Measurements from ENCODE around the gene ACVR2B. TPM values are rescaled to one million over a fixed set of nuclear protein-coding genes. Genes with fewer than 3 reads are reported as not detected.

The ACVR2B gene
- total and polyA plus RNA-seq, 2 experiments from 2014 or later, result 27.9 to 98.7 TPM

DNA sequence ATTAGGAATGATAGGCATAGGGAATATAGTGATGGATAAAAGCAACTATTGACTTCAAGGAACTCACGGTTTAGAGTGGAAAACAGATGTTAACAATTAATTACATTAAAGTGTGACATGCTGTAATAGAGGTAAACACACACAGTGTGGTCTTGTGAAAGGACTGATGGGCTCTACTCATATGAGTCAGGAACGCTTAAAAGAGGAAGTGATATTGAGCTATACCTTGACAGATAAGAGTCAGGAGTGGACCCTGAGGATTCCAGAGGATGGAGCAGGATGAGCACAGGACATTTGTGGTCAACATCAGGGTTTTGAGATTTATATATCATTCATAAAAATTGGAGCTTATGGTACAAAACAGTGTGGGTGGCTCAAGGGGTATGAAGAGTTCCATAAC is 53.4 kb downstream of the ACVR2B start (continued):
- TF ChIP-seq JUNB (IDR thresholded peaks at IDR 0.05; ENCODE audit: unreplicated experiment) (no peak), EZH2phosphoT487 (IDR thresholded peaks at IDR 0.05; ENCODE audit: unreplicated experiment) (no peak)
- TF ChIP-seq, protein P1, sequence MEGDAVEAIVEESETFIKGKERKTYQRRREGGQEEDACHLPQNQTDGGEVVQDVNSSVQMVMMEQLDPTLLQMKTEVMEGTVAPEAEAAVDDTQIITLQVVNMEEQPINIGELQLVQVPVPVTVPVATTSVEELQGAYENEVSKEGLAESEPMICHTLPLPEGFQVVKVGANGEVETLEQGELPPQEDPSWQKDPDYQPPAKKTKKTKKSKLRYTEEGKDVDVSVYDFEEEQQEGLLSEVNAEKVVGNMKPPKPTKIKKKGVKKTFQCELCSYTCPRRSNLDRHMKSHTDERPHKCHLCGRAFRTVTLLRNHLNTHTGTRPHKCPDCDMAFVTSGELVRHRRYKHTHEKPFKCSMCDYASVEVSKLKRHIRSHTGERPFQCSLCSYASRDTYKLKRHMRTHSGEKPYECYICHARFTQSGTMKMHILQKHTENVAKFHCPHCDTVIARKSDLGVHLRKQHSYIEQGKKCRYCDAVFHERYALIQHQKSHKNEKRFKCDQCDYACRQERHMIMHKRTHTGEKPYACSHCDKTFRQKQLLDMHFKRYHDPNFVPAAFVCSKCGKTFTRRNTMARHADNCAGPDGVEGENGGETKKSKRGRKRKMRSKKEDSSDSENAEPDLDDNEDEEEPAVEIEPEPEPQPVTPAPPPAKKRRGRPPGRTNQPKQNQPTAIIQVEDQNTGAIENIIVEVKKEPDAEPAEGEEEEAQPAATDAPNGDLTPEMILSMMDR (conservative IDR thresholded peaks at IDR 0.05; ENCODE audit: low read depth in 2 of 2), result no peak

DNA sequence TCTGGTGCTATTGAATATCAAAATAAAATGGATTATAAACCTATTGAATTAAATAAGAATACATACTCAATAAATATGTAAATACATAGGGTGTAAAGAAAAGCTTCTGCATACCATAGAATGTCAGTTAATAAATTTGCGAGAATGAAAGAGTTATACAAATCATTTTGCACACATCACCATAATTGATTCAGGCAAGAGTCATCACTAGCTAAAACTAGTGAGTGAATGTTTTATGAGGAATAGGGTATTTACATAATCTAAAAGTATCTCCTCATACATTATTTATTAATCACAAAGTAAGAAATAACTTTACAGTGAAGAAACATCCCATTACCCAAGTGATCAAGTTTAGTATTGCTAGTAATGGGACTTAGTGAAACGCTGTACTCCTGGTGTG is 56.0 kb downstream of the ACVR2B start:
- ATAC-seq, result no peak
- no peaks in the 10 kb centered on the region for H3K4me1 ChIP-seq (ENCODE audit: insufficient read depth)
- Mint-ChIP-seq H3K9me3 (no peaks in the 10 kb centered on the region), H3K4me3 (no peak overlapping the region), H3K36me3 (ENCODE audit: low read depth) (peaks cover 23% of the 10 kb centered on the region), H3K4me1 (no peaks in the 10 kb centered on the region), H3K27ac (no peak overlapping the region), H3K27me3 (ENCODE audit: insufficient read depth, low read depth, poor library complexity) (no peaks in the 10 kb centered on the region)
- H3K79me2 ChIP-seq (replicated peaks; ENCODE audit: insufficient read depth), result no peaks in the 10 kb centered on the region
- no peak overlapping the region for H2AFZ ChIP-seq
- no peak for DNase-seq (ENCODE audit: low spot score)
- H3K27me3 ChIP-seq (ENCODE audit: insufficient read depth), result no peaks in the 10 kb centered on the region
- TF ChIP-seq STAT1 (IDR thresholded peaks at IDR 0.05; ENCODE audit: unreplicated experiment), result no peak
- TF ChIP-seq, protein P2, sequence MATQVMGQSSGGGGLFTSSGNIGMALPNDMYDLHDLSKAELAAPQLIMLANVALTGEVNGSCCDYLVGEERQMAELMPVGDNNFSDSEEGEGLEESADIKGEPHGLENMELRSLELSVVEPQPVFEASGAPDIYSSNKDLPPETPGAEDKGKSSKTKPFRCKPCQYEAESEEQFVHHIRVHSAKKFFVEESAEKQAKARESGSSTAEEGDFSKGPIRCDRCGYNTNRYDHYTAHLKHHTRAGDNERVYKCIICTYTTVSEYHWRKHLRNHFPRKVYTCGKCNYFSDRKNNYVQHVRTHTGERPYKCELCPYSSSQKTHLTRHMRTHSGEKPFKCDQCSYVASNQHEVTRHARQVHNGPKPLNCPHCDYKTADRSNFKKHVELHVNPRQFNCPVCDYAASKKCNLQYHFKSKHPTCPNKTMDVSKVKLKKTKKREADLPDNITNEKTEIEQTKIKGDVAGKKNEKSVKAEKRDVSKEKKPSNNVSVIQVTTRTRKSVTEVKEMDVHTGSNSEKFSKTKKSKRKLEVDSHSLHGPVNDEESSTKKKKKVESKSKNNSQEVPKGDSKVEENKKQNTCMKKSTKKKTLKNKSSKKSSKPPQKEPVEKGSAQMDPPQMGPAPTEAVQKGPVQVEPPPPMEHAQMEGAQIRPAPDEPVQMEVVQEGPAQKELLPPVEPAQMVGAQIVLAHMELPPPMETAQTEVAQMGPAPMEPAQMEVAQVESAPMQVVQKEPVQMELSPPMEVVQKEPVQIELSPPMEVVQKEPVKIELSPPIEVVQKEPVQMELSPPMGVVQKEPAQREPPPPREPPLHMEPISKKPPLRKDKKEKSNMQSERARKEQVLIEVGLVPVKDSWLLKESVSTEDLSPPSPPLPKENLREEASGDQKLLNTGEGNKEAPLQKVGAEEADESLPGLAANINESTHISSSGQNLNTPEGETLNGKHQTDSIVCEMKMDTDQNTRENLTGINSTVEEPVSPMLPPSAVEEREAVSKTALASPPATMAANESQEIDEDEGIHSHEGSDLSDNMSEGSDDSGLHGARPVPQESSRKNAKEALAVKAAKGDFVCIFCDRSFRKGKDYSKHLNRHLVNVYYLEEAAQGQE (IDR thresholded peaks at IDR 0.05; ENCODE audit: unreplicated experiment), result no peak
- TF ChIP-seq, protein P3, sequence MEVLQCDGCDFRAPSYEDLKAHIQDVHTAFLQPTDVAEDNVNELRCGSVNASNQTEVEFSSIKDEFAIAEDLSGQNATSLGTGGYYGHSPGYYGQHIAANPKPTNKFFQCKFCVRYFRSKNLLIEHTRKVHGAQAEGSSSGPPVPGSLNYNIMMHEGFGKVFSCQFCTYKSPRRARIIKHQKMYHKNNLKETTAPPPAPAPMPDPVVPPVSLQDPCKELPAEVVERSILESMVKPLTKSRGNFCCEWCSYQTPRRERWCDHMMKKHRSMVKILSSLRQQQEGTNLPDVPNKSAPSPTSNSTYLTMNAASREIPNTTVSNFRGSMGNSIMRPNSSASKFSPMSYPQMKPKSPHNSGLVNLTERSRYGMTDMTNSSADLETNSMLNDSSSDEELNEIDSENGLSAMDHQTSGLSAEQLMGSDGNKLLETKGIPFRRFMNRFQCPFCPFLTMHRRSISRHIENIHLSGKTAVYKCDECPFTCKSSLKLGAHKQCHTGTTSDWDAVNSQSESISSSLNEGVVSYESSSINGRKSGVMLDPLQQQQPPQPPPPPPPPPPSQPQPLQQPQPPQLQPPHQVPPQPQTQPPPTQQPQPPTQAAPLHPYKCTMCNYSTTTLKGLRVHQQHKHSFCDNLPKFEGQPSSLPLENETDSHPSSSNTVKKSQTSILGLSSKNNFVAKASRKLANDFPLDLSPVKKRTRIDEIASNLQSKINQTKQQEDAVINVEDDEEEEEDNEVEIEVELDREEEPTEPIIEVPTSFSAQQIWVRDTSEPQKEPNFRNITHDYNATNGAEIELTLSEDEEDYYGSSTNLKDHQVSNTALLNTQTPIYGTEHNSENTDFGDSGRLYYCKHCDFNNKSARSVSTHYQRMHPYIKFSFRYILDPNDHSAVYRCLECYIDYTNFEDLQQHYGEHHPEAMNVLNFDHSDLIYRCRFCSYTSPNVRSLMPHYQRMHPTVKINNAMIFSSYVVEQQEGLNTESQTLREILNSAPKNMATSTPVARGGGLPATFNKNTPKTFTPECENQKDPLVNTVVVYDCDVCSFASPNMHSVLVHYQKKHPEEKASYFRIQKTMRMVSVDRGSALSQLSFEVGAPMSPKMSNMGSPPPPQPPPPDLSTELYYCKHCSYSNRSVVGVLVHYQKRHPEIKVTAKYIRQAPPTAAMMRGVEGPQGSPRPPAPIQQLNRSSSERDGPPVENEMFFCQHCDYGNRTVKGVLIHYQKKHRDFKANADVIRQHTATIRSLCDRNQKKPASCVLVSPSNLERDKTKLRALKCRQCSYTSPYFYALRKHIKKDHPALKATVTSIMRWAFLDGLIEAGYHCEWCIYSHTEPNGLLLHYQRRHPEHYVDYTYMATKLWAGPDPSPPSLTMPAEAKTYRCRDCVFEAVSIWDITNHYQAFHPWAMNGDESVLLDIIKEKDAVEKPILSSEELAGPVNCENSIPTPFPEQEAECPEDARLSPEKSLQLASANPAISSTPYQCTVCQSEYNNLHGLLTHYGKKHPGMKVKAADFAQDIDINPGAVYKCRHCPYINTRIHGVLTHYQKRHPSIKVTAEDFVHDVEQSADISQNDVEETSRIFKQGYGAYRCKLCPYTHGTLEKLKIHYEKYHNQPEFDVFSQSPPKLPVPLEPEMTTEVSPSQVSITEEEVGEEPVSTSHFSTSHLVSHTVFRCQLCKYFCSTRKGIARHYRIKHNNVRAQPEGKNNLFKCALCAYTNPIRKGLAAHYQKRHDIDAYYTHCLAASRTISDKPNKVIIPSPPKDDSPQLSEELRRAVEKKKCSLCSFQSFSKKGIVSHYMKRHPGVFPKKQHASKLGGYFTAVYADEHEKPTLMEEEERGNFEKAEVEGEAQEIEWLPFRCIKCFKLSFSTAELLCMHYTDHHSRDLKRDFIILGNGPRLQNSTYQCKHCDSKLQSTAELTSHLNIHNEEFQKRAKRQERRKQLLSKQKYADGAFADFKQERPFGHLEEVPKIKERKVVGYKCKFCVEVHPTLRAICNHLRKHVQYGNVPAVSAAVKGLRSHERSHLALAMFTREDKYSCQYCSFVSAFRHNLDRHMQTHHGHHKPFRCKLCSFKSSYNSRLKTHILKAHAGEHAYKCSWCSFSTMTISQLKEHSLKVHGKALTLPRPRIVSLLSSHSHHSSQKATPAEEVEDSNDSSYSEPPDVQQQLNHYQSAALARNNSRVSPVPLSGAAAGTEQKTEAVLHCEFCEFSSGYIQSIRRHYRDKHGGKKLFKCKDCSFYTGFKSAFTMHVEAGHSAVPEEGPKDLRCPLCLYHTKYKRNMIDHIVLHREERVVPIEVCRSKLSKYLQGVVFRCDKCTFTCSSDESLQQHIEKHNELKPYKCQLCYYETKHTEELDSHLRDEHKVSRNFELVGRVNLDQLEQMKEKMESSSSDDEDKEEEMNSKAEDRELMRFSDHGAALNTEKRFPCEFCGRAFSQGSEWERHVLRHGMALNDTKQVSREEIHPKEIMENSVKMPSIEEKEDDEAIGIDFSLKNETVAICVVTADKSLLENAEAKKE (CRISPR knock-in tag; IDR thresholded peaks at IDR 0.05), result no peak
- TF ChIP-seq CREB1 (CRISPR knock-in tag; IDR thresholded peaks at IDR 0.05; ENCODE audit: low read depth), result no peak
- no peak for TF ChIP-seq ZNF331 (CRISPR knock-in tag; IDR thresholded peaks at IDR 0.05; ENCODE audit: low read depth)
- TF ChIP-seq EZH2phosphoT487 (IDR thresholded peaks at IDR 0.05; ENCODE audit: unreplicated experiment), result no peak
- no peak for TF ChIP-seq ZNF114 (CRISPR knock-in tag; IDR thresholded peaks at IDR 0.05)
- TF ChIP-seq, protein P1 (conservative IDR thresholded peaks at IDR 0.05; ENCODE audit: low read depth in 2 of 2), result no peak
- no peak for TF ChIP-seq EZH2 (IDR thresholded peaks at IDR 0.05; ENCODE audit: low read depth, unreplicated experiment)
- no peak for TF ChIP-seq JUNB (IDR thresholded peaks at IDR 0.05; ENCODE audit: unreplicated experiment)
- H3F3A ChIP-seq (replicated peaks; ENCODE audit: low read depth), result no peaks in the 10 kb centered on the region
- peaks cover 5% of the 10 kb centered on the region; the same call in 1 of the 2 replicates for H4K20me1 ChIP-seq (replicated peaks; ENCODE audit: insufficient read depth)
- no peaks in the 10 kb centered on the region for H3K9me2 ChIP-seq (ENCODE audit: insufficient read depth)
- no peak overlapping the region for H3K27ac ChIP-seq (ENCODE audit: low read depth)
- no peak overlapping the region for H3K4me2 ChIP-seq
- no peak overlapping the region for H3K4me3 ChIP-seq
- H3K36me3 ChIP-seq (ENCODE audit: insufficient read depth), result 0 out of 2 replicates have a peak, but pooled peaks cover 6% of the 10 kb centered on the region
